Measurements from ENCODE around the gene CALY. TPM values are rescaled to one million over a fixed set of nuclear protein-coding genes. Genes with fewer than 3 reads are reported as not detected.

Gene CALY
- total and polyA plus RNA-seq, 4 donors = not detected

DNA sequence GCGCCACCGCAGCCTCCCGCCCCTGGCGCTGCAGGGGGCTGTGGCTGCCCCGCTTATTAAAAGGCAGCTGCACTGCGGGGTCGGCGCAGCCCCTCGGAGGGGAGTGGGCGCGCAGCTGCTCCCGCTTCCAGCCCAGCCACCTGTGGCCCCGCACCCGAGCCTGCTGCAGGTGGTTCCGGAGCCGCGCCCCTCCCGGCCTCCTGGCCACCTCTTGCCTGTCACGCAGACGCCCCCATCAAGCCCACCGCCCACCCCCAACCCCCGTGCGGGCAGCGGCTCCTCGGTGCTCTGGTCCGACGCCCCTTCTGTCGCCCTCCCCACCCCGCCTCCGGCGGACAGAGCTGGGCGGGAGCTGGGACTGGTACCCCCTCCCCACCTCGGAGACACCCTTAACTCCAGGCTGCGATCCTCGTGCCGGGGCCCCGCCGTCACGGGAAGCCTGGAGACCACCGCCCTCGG is 549 bp downstream of the CALY start:
- H3K36me3 ChIP-seq (ENCODE audit: control insufficient read depth in 4 of 4, insufficient read depth in 4 of 4, low read length in 4 of 4) = no peaks in the 10 kb centered on the region
- H3K4me1 ChIP-seq (ENCODE audit: control insufficient read depth in 5 of 5, insufficient read depth in 5 of 5, low read length in 5 of 5) = peaks cover 0 to 21% (median 4%) of the 10 kb centered on the region in 5 donors
- no peak for DNase-seq
- WGBS, 2 donors = 6% methylated on average over 25 to 41 of the region's 41 CpGs
- H3K4me3 ChIP-seq = no peak overlapping the region
- ATAC-seq (ENCODE audit: insufficient read depth, low FRiP score) = no peak
- peaks cover 0 to 17% (median 0%) of the 10 kb centered on the region in 4 donors for H3K9me3 ChIP-seq (ENCODE audit: control insufficient read depth in 4 of 4, insufficient read depth in 3 of 4, low read length in 3 of 4)
- TF ChIP-seq, protein P1, sequence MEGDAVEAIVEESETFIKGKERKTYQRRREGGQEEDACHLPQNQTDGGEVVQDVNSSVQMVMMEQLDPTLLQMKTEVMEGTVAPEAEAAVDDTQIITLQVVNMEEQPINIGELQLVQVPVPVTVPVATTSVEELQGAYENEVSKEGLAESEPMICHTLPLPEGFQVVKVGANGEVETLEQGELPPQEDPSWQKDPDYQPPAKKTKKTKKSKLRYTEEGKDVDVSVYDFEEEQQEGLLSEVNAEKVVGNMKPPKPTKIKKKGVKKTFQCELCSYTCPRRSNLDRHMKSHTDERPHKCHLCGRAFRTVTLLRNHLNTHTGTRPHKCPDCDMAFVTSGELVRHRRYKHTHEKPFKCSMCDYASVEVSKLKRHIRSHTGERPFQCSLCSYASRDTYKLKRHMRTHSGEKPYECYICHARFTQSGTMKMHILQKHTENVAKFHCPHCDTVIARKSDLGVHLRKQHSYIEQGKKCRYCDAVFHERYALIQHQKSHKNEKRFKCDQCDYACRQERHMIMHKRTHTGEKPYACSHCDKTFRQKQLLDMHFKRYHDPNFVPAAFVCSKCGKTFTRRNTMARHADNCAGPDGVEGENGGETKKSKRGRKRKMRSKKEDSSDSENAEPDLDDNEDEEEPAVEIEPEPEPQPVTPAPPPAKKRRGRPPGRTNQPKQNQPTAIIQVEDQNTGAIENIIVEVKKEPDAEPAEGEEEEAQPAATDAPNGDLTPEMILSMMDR (IDR thresholded peaks at IDR 0.05; ENCODE audit: control extremely low read depth, extremely low read depth) = no peak
- H3K27me3 ChIP-seq (ENCODE audit: control insufficient read depth in 3 of 3, insufficient read depth in 3 of 3, low read length in 2 of 3) = peaks cover 0 to 64% (median 38%) of the 10 kb centered on the region in 3 donors
- no peak overlapping the region for H3K9ac ChIP-seq (ENCODE audit: insufficient read depth in 1 of 2, low read length in 2 of 2)
- H3K27ac ChIP-seq (ENCODE audit: low read depth in 1 of 2, low read length in 1 of 2) = no peak overlapping the region

DNA sequence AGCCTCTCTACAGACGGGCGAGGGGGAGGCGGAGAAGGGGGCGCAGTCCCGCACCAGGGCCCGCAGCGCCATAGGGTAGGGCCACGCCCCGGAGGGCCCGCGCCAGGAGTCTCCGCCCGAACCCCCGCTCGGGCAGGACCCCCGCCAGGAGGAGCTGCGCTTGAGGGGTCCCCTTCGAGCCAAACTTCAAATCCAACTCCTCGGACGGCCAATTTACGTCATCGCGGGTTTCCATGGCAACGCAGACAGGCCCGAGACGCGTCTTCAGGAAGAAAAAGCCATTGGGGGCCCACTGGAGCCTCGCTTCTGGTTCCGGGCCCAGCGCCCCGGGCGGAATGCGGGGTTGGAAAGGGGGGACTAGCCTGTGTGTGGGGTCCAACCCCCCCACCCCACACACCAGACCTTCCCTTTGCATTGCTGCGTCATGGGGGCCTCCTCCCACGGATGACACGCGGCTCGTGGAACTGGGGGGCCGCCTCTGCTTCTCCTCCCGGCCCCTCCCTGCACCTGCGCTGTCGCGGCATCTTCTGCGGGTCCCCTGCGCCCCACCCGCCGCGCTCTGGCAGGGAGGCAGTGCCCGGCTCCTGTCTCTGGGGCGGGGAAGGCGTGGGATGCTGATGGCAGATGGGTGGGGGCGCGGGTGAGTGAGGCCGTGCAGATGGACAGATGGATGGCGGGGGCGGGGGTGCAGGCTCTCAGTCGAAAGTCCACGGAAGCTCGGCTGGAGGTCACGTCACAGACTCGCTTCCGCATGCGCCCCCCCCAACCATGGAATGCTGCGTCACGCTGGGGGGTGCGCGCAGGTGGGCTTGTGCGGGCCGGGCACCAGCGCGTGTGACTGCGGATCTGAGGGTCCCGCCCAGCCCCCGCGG is 1.2 kb downstream of the CALY start:
- no peak overlapping the region for H3K9ac ChIP-seq (ENCODE audit: insufficient read depth in 1 of 2, low read length in 2 of 2)
- peaks cover 0 to 17% (median 0%) of the 10 kb centered on the region in 4 donors for H3K9me3 ChIP-seq (ENCODE audit: control insufficient read depth in 4 of 4, insufficient read depth in 3 of 4, low read length in 3 of 4)
- peak; percentile 76 to 80 (median 76) for DNase-seq
- H3K36me3 ChIP-seq (ENCODE audit: control insufficient read depth in 4 of 4, insufficient read depth in 4 of 4, low read length in 4 of 4) = no peaks in the 10 kb centered on the region
- WGBS, 2 donors = 2 to 3% methylated on average over 67 to 75 of the region's 75 CpGs
- peak overlapping the region; percentile 4 for H3K4me3 ChIP-seq
- H3K27ac ChIP-seq (ENCODE audit: low read depth in 1 of 2, low read length in 1 of 2) = no peak overlapping the region
- H3K27me3 ChIP-seq (ENCODE audit: control insufficient read depth in 3 of 3, insufficient read depth in 3 of 3, low read length in 2 of 3) = peaks cover 0 to 69% (median 43%) of the 10 kb centered on the region in 3 donors
- TF ChIP-seq, protein P1 (IDR thresholded peaks at IDR 0.05; ENCODE audit: control extremely low read depth, extremely low read depth) = no peak
- H3K4me1 ChIP-seq (ENCODE audit: control insufficient read depth in 5 of 5, insufficient read depth in 5 of 5, low read length in 5 of 5) = peaks cover 0 to 21% (median 4%) of the 10 kb centered on the region in 5 donors
- ATAC-seq (ENCODE audit: insufficient read depth, low FRiP score) = no peak

DNA sequence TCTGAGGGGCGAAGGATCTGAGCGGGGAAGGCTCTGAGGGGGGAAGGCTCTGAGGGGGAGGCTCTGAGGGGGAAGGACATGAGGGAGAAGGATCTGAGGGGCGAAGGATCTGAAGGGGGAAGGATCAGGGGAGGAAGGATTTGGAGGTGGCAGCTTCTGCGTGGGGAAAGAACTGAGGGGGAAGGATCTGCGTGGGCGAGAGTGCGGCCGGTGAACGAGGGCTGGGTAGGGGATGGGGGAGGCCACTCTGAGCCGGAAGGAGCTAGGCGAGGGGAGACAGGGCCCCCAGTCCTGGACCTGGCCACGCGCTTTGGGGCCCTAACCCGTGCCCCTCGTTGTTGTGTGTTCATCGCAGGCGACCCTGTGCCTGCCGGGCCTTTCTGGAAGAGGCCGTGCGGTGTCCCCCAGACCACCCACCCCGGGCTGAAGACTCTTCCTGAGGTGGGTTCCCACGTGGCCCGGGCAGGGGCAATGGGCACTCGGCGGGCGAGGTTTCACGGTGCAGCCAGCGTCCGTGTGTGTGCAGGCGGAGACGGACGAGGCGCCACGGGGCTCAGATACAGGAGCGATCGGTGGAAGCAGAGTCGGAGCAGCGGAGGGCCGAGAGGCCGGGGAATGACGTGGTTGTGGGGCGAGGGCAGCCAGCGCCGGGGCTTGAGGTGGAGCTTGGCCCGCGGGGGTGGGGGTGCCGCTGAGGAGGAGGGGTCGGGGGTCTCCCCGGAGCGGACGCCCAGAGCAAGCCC is 2.0 kb downstream of the CALY start:
- H3K4me1 ChIP-seq (ENCODE audit: control insufficient read depth in 5 of 5, insufficient read depth in 5 of 5, low read length in 5 of 5) = peaks cover 0 to 21% (median 4%) of the 10 kb centered on the region in 5 donors
- no peaks in the 10 kb centered on the region for H3K36me3 ChIP-seq (ENCODE audit: control insufficient read depth in 4 of 4, insufficient read depth in 4 of 4, low read length in 4 of 4)
- DNase-seq = no peak
- peaks cover 0 to 65% (median 43%) of the 10 kb centered on the region in 3 donors for H3K27me3 ChIP-seq (ENCODE audit: control insufficient read depth in 3 of 3, insufficient read depth in 3 of 3, low read length in 2 of 3)
- TF ChIP-seq, protein P1 (IDR thresholded peaks at IDR 0.05; ENCODE audit: control extremely low read depth, extremely low read depth) = no peak
- H3K4me3 ChIP-seq = peak overlapping the region; percentile 4
- H3K9ac ChIP-seq (ENCODE audit: insufficient read depth in 1 of 2, low read length in 2 of 2) = no peak overlapping the region
- H3K9me3 ChIP-seq (ENCODE audit: control insufficient read depth in 4 of 4, insufficient read depth in 3 of 4, low read length in 3 of 4) = peaks cover 0 to 15% (median 0%) of the 10 kb centered on the region in 4 donors
- ATAC-seq (ENCODE audit: insufficient read depth, low FRiP score) = no peak
- no peak overlapping the region for H3K27ac ChIP-seq (ENCODE audit: low read depth in 1 of 2, low read length in 1 of 2)
- WGBS, 2 donors = 18 to 19% methylated on average over 44 to 51 of the region's 51 CpGs

Measured in lung (tissue), 12 donors.